Measurements from ENCODE around the gene SH3RF3.
"Not testable (repeated sequence)": the region's sequence is repeated elsewhere in the genome, so short reads cannot be mapped to it uniquely, and the experiment has no call there.

The SH3RF3 gene

GRCh38 chr2:109522063-109522374 is 393.0 kb downstream of the SH3RF3 start:
- no peak for DNase-seq

DNA sequence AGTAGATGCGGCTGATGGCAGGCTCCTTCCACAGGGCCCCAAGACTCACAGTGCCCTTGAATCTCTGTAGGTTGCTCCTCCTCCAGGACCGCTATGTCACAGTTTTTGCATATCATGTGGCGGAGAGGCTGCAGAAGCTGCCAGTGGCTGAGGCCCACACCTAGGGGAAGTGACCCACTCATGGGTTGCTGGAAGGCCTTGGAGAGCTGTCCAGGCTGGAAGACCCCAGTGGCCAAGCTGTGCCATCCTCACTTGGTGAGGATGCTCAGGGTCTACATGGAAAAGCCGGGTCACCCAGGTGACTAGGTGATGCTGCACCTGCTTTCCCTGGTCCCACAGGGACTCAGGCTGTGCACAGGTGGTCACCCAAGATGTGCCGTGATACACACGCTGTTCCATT is 394.1 kb downstream of the SH3RF3 start:
- no peak for DNase-seq

- DNase-seq: no peak
Measured at GRCh38 chr2:109523536-109524361, 394.7 kb downstream of the SH3RF3 start.

GRCh38 chr2:109525836-109526235 is 396.8 kb downstream of the SH3RF3 start:
- DNase-seq: no peak

DNA sequence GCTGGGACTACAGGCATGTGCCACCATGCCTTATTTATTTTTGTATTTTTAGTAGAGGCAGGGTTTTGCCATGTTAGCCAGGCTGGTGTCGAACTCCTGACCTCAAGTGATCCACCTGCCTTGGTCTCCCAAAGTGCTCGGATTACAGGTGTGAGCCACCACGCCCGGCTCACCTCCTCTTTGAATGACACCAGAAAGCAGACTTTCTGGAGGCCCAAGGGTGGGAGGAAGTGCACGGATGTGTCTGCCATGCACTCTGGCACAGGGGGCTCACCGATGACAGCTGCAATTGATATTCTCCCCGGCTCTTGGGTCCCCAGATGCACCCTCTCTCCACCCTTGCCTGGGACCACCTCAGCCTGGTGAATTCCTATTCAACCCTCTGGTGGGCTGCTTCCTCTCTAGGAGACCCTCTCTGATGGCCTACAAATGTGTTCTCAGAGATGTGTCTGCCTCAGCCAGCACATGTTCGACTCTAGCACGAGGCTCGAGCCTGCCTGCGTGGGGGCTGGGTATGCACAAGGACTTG is 397.5 kb downstream of the SH3RF3 start:
- DNase-seq: no peak

GRCh38 chr2:109527079-109527478 is 398.1 kb downstream of the SH3RF3 start:
- no peak for DNase-seq

- no peak for DNase-seq
Measured at GRCh38 chr2:109527846-109528705, 399.1 kb downstream of the SH3RF3 start.

- DNase-seq: no peak
Measured at GRCh38 chr2:109528811-109529501, 400.0 kb downstream of the SH3RF3 start.

- no peak for DNase-seq
Measured at GRCh38 chr2:109529532-109530449, 400.8 kb downstream of the SH3RF3 start.

DNA sequence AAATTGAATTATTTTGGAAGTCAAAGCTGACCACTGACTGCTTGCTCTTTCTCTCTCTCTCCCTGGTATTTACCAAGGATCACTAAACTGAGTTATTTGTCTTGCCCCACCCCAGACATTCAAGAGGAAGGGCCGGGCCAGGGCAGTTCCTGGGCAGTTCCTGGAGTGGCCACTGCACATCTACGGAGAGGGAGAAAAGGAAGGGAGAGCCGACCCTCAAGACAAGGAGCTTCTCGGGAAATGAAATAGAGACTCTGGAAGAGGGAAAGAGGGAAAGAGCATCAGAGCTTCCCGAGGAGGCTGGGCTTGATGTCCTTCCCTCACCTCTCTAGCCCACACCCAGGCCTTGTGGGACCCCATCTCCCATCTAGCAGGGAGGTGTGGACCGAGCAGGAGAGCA is 401.7 kb downstream of the SH3RF3 start:
- no peak for DNase-seq

- no peak for DNase-seq
Measured at GRCh38 chr2:109531221-109531620, 402.2 kb downstream of the SH3RF3 start.

DNA sequence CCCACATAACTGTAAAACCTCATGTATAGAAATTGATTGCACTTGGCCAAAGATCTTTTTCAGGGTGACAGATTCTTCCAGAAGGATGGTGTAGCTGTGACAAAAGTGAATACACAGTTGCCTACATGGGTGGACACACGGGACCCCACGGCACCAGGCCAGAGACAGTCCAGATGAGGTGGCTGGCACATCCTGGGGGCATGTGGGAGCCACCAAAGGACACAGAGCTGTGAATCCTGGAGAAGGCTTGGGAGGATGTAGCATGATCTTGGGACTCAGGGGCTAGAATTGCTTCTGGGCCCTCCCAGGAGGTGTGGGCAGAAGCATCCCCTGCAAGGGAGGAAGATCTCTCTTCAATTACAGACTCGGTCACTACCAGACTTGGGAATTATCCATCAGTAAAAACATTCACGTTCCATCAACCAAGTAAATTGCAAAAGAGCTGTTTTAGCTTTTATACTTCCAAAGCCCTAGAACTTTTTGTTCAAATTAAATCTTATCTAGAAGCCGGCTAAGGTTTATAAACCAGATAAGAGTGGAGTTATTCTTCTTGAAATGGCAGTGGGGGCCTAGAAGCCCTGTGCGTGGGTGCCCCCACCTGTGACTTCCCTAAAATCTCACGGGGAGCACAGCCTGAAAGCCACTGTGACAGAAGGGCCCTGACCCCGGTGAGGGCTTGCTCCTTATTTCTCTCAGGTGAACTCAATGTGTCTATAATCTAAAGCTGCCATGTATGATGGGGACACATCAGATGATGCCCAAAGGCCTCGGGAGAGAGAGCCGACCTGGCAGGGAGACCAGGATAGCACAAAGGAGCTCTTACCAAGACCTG is 403.1 kb downstream of the SH3RF3 start:
- no peak for DNase-seq

- no peak for DNase-seq
Measured at GRCh38 chr2:109532728-109533076, 403.7 kb downstream of the SH3RF3 start.

DNA sequence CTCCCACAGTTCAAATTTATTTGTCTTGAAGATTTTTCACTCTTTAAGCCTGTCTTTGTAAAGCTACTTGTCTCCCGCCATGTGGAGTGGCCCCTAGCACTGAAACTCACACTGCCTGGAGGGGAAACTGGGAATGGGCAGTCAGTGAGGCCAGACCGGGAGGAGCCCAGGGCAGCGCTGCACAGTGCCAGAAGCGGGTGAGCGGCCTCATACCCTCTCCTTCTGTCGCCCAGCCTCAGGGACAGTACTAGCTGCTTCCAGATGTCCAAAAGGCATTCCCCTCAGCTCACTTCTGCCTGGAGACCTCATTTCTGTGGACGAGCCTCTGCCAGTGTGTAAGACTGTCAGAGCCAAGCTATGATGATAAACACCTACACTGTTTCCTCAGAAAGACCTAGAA is 404.8 kb downstream of the SH3RF3 start:
- DNase-seq: no peak

DNA sequence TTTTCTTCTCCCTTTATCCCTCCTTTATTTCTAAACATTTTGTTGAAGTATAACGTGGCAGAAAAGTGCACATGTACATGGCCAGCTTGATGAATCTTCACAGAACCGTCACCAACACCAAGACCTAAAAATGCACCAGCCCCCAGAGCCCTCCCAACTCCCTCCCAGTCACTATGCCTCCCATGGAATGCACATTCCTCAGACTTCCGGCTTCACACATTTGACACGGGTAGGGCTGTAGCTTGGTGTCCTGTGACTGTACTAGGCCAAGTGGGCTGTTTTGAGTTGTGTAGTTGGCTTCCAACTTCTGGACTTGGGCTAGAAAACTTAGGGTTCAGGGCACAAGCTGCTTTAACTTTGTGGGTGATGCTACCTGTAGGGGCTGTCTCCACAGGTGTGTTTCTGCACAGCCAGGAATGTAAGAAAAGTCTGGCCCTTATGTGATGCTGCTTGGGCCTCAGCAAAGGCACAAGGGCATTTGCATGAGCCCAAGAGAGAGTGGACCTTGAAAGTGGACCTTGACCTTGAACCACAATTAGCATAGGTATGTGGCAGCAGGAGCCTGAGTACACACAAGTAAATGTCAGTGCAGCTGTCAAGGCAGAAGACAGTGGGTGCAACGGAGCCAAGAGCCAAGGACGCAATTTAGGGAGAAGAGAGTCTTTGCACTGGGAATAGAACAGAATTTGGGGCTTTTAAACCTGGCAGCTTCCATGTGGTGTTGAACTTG is 406.4 kb downstream of the SH3RF3 start:
- DNase-seq: no peak

- DNase-seq: not testable (repeated sequence)
Measured at GRCh38 chr2:109536556-109536955, 407.6 kb downstream of the SH3RF3 start.

GRCh38 chr2:109537565-109538222 is 408.7 kb downstream of the SH3RF3 start:
- DNase-seq: no peak

DNA sequence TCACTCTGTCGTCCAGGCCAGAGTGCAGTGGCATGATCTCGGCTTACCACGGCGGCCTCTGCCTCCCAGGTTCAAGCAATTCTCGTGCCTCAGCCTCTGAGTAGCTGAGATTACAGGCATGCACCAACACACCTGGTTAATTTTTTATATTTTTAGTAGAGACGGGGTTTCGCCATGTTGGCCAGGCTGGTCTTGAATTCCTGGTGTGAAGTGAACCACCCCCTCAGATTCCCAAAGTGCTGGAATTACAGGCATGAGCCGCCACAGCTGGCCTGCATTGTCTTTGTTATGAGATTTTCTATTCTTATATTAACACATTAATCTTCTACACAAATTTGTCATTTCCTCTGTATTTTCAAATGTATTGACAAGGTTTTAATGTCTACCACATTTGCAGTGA is 409.5 kb downstream of the SH3RF3 start:
- no peak for DNase-seq

DNA sequence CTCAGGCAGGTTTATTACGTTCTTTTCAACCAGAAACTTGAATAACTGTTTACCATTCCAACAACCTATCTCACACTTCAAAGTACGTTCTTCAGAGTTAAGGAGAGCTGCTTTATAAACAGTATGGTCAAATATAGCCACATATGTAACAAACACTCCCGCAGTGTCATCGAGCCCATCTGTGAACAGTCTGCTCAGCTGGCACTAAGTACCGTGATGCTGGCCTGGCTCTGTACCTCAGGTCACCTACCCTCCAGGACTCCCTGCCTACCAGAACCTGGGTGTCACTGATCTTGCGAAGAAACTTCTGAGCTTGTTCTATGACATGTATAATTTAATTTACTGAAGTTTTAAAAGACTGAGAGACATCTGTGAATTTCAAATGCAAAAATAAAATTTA is 413.4 kb downstream of the SH3RF3 start:
- DNase-seq: no peak
